ENCODE measurements around the gene RASAL1. TPM values are rescaled to one million over a fixed set of nuclear protein-coding genes. Genes with fewer than 3 reads are reported as not detected.

Gene RASAL1
- total RNA-seq, 1 experiment from 2014 or later = 0.32 TPM

GRCh38 chr12:113094738-113095137 is 40.8 kb downstream of the RASAL1 start:
- intact Hi-C loops (cut with micrococcal nuclease; ENCODE audit: unreplicated experiment) = loop anchor here (5.0 kb wide), 1 partner anchor 42 kb away; no protein-coding TSS in a partner anchor
- no TSS peak for BruUV-seq (replicated peaks)
- POLR2A ChIA-PET (ENCODE audit: low non-redundant PET) = no interaction called here

GRCh38 chr12:113093409-113094101 is 42.0 kb downstream of the RASAL1 start:
- no peak overlapping the region for H3K27ac ChIP-seq (ENCODE audit: low read depth, low read length, poor library complexity, severe bottlenecking)
- H3K27me3 ChIP-seq (replicated peaks; ENCODE audit: insufficient read depth, low read depth, low read length, poor library complexity) = no peaks in the 10 kb centered on the region
- ChIA-PET CTCF (no interaction called here), POLR2A (ENCODE audit: low non-redundant PET) (no interaction called here)
- no peak for TF ChIP-seq EZH2 (IDR thresholded peaks at IDR 0.05; ENCODE audit: borderline replicate concordance, low read depth, low read length, poor library complexity, severe bottlenecking)
- no peak for TF ChIP-seq CTCF (conservative IDR thresholded peaks at IDR 0.05; ENCODE audit: low read depth, low read length)
- no peaks in the 10 kb centered on the region for H3K9me3 ChIP-seq (ENCODE audit: low read depth, low read length, poor library complexity, severe bottlenecking)
- no peak overlapping the region for H3K4me3 ChIP-seq (ENCODE audit: low read depth, low read length, poor library complexity, severe bottlenecking)
- BruUV-seq (replicated peaks) = no TSS peak
- intact Hi-C loops (cut with micrococcal nuclease; ENCODE audit: unreplicated experiment) = no loop called here
- no peak for DNase-seq (ENCODE audit: low spot score)
- H3K36me3 ChIP-seq (ENCODE audit: insufficient read depth, low read length, poor library complexity, severe bottlenecking) = no peaks in the 10 kb centered on the region
- peaks cover 8% of the 10 kb centered on the region for H3K4me1 ChIP-seq (ENCODE audit: insufficient read depth, low read length, poor library complexity, severe bottlenecking)

More at GRCh38 chr12:113094738-113095137, 40.8 kb downstream of the RASAL1 start:
- Histone ChIP-seq H3K36me3 (ENCODE audit: insufficient read depth, low read length, poor library complexity, severe bottlenecking) (no peaks in the 10 kb centered on the region), H3K4me1 (ENCODE audit: insufficient read depth, low read length, poor library complexity, severe bottlenecking) (peaks cover 13% of the 10 kb centered on the region), H3K27ac (ENCODE audit: low read depth, low read length, poor library complexity, severe bottlenecking) (no peak overlapping the region), H3K9me3 (ENCODE audit: low read depth, low read length, poor library complexity, severe bottlenecking) (no peaks in the 10 kb centered on the region), H3K27me3 (replicated peaks; ENCODE audit: insufficient read depth, low read depth, low read length, poor library complexity) (no peaks in the 10 kb centered on the region), H3K4me3 (ENCODE audit: low read depth, low read length, poor library complexity, severe bottlenecking) (no peak overlapping the region)
- no peak for TF ChIP-seq EZH2 (IDR thresholded peaks at IDR 0.05; ENCODE audit: borderline replicate concordance, low read depth, low read length, poor library complexity, severe bottlenecking)
- no peak for TF ChIP-seq CTCF (conservative IDR thresholded peaks at IDR 0.05; ENCODE audit: low read depth, low read length)
- CTCF ChIA-PET = no interaction called here
- no peak for DNase-seq (ENCODE audit: low spot score)

- no peak overlapping the region for H3K4me3 ChIP-seq (ENCODE audit: low read depth, low read length, poor library complexity, severe bottlenecking)
- no peak for TF ChIP-seq EZH2 (IDR thresholded peaks at IDR 0.05; ENCODE audit: borderline replicate concordance, low read depth, low read length, poor library complexity, severe bottlenecking)
- no peak for TF ChIP-seq CTCF (conservative IDR thresholded peaks at IDR 0.05; ENCODE audit: low read depth, low read length)
- intact Hi-C loops (cut with micrococcal nuclease; ENCODE audit: unreplicated experiment) = no loop called here
These were observed 42.8 kb downstream of the RASAL1 start for GRCh38 chr12:113092607-113093408.

More at GRCh38 chr12:113092607-113093408, 42.8 kb downstream of the RASAL1 start:
- no peaks in the 10 kb centered on the region for H3K36me3 ChIP-seq (ENCODE audit: insufficient read depth, low read length, poor library complexity, severe bottlenecking)
- no peaks in the 10 kb centered on the region for H3K27me3 ChIP-seq (replicated peaks; ENCODE audit: insufficient read depth, low read depth, low read length, poor library complexity)
- no peak for DNase-seq (ENCODE audit: low spot score)
- no peak overlapping the region for H3K27ac ChIP-seq (ENCODE audit: low read depth, low read length, poor library complexity, severe bottlenecking)
- ChIA-PET POLR2A (ENCODE audit: low non-redundant PET) (no interaction called here), CTCF (no interaction called here)
- peaks cover 3% of the 10 kb centered on the region for H3K4me1 ChIP-seq (ENCODE audit: insufficient read depth, low read length, poor library complexity, severe bottlenecking)
- H3K9me3 ChIP-seq (ENCODE audit: low read depth, low read length, poor library complexity, severe bottlenecking) = no peaks in the 10 kb centered on the region
- BruUV-seq (replicated peaks) = no TSS peak

Measured in A673 (cell line).